ENCODE measurements around the gene PITPNM3. TPM values are rescaled to one million over a fixed set of nuclear protein-coding genes. Genes with fewer than 3 reads are reported as not detected.
"Not testable (repeated sequence)": the region's sequence is repeated elsewhere in the genome, so short reads cannot be mapped to it uniquely, and the experiment has no call there.

The PITPNM3 gene
- total RNA-seq, 1 donor from 2014 or later = 0.20 TPM

DNA sequence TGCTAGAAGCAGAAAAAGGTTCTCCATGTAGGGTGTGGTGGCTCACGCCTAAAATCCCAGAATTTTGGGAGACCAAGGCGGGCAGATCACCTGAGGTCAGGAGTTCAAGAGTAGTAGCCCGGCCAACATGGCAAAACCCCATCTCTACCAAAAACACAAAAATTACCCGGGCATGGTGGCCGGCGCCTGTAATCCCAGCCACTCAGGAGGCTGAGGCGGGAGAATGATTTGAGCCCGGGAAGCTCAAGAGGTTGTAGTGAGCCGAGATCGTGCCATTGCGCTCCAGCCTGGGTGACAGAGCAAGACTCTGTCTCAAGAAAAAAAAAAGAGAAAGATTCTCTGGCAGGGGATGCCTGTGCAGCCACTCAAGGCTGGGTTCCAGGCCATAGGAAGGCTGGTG, 54.2 kb downstream of the PITPNM3 start:
- DNase-seq (ENCODE audit: low read depth in 2 of 2) = no peak

DNA sequence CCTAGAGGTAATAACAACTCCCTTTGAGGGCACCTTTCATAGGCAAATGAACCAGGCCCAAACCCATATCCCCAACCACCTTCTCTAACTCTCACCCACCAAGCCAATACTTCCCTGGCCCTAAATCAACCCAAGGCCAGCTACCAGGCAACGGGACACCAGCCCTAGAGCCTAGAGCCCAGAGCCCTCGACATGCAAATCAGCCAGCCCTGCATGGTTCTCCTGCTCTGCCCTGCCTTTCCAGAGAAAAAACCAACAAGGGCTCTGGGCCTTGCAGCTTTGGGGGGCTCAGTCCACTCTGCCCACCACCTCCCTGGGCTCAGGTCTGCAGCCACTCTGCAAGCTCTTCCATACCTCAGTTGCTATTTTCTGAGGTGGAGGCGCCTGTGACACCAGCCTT, 55.0 kb downstream of the PITPNM3 start:
- no peak for DNase-seq (ENCODE audit: low read depth in 2 of 2)

DNA sequence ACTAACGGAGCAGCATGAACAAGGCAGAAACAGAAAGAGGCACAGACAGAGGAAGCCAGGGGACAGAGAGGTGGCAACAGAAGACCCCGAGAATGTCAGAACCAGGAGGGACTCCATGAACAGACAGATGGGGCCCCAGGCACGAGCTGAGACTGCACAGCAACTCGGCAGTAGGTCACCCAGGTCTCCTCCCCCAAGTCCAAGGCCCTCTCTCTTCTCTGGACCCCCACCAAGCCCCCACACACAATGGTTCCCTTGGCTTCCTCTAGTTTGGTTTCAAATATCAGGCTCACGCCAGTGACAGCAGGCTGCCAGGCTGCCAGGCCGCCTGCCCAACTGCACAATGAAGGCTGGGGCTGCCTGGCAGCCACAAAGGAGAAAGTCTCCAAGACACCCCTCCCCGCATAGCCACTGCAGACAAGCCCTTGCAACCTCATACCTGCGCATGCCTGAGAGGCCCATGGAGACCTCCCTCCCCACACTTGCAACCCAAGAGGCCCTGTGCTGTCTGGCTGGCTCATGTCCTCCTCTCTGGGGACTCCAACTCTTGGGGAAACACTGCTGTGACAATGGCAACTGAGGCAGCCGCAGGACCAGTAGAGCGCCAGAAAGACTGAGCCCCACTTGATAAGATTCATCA, 57.3 kb downstream of the PITPNM3 start:
- DNase-seq (ENCODE audit: low read depth in 2 of 2) = no peak

DNA sequence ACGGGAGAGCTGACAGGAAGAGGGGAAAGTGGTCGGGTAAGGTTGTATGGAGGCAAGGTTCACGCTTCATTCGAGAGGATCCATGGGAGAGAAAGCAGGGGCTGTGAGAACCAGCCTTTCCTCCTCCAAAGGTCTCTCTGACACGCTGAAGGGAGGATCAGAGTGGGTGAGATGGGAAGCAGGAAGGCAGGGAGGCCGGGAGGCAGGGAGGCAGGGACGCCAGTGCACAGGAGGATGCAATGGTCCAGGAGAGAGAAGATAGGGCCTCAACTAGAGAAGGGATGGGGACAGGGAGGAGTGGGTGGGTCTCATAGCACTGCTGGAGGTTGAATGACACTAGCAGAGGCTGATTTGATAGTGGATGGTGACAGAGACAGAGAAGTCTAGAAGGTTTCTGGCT, 58.0 kb downstream of the PITPNM3 start:
- DNase-seq (ENCODE audit: low read depth in 2 of 2) = no peak

DNA sequence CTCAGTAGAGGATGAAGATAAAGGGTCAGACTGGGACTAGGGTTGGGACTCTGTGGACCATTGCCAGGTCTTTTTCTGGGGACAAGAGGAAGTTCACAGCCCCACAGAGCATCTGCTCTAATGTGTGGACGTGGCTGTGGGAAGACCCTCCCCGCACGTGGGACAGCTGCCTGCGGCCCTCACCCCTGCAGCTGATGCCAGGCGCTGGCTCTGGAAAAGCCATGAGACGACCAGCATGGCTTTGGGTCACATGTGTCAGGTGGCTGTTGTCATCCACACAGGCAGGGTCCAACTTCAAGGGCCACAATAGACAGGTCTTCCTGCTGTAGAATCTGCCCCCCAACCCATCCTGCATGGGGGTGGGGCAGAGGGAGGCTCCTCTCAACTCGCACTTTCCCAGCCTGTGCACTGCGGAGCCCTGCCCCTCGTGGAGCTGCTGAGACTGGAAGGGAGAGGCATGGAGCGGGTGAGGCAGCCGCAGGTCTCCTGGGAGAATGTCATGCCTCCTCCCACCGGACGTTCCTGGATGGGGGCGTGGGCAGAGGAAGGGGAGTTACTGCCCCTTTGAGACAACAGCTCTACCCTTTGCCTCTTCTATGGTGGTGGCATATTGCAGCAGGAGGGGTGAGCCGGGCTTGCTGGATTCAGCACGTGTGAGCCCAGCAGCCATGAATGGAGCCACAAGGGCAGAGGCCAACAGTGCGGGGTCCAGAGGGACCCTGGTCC, 58.7 kb downstream of the PITPNM3 start:
- no peak for DNase-seq (ENCODE audit: low read depth in 2 of 2)

DNA sequence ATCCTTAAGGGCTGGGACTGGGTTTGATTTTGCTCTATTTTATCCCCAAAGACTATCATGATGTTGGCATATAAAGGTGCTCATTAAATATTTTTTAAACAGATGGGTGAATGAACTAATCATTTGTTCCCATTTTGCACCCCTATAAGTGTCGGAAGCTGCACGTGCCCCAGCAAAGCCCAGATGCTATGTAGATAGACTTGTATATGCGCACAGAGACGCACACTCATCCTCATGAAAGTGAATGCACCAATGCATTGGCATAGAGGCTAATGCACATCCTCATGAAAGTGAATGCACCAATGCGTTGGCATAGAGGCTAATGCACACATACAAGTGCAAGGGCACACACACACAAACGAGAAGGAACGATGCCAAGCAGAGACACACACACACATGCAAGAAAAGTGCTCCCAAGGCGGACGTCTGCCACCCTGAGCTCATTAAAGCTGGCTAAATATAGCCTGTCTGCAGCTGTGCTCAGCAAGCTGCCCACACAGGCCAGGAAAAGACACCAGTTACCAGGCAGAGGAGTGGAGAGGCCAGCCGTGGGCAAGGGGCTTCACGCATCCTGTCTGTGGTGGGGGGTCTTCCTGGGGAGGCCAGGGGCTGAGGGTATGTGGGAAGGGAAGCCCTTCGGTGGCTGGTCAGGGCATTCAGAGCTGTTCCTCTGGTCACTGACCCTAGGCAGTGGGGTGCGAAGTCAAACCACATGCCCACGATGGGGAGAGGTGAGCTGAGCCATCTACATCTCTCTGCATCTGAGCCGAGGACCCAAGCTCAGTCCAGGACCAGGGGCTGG, 59.5 kb downstream of the PITPNM3 start:
- DNase-seq (ENCODE audit: low read depth in 2 of 2) = no peak

DNA sequence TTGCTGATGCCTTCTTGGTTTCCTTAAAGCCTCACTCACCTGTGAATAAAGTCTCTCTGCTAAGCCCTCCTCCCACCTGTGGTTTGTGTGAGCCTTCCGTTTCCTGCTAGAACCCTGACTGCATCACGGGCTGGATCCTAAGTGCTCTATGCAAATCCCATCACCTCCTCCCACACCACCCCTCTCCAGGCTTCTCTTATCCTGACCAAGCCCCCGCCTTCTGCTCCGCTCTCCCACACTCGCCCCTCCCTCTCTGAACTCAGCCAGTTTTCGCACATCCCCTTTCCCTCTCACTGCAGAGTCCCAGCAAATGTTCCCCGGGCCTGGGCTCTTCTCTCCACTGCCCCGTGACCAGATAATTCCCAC, 60.3 kb downstream of the PITPNM3 start:
- DNase-seq (ENCODE audit: low read depth in 2 of 2) = no peak

DNA sequence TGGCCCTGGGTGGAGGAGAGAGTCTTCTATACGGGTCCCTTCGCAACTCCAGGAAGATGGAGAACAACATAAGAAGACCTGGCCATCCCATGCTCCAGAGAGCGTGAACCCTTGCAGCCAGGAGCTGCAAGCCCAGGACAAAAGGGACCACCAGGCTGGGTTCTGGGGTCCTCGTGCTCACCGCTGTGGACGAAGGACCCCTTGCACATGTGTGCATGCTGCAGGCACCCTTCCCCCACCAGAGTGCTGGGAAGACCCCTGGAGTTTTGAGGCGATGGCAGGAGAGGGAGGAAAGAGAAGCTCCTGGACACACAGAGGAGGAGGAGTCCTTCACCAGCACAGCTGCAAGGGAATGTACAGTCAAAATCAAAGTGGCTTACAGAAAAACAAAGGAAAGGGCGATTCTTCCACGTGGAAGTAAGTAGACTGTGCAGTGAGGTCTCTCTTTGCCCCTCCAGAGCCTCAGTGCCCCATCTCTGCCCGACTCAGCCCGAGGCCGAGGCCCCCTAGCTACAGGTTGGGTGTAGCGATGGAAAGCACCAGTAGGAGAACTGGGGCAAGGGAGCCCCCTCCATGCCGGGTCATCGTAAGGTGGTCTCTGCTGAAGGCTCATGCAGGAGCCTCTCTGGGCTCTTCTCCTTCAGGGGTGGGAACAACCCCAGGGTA, 60.8 kb downstream of the PITPNM3 start:
- DNase-seq (ENCODE audit: low read depth in 2 of 2) = no peak

DNA sequence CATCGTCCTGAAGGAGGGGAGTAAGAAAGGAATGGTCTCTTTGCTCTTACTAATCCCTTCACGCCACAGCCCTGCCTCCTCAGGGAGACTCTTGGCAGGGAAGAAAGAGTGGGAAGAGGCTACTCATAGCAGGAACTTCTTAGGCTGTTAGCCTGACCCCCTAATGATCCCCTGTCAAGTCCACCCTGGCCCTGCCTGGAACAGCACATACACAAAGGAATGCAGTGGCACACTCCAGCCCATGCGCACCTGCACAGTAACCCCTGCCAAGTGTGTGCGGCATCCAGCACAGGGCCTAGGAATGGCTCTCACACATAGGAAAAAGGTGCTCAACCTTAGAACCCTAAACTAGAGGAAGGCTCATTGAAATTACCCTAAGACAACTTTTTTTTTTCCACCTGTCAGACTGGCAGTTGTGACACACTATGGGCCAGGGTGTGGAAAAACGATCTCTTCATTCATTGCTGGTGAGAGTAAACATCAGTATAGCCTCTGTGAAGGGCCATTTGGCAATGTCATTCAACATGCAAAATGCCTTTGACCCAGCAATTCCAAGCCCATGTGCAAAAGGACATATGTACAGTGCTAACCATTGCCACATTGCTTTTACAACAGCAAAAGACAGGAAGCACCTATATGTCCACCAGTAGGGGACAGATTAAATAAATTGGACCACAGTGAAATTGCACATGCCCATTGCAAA, 62.0 kb downstream of the PITPNM3 start:
- DNase-seq (ENCODE audit: low read depth in 2 of 2) = no peak

DNA sequence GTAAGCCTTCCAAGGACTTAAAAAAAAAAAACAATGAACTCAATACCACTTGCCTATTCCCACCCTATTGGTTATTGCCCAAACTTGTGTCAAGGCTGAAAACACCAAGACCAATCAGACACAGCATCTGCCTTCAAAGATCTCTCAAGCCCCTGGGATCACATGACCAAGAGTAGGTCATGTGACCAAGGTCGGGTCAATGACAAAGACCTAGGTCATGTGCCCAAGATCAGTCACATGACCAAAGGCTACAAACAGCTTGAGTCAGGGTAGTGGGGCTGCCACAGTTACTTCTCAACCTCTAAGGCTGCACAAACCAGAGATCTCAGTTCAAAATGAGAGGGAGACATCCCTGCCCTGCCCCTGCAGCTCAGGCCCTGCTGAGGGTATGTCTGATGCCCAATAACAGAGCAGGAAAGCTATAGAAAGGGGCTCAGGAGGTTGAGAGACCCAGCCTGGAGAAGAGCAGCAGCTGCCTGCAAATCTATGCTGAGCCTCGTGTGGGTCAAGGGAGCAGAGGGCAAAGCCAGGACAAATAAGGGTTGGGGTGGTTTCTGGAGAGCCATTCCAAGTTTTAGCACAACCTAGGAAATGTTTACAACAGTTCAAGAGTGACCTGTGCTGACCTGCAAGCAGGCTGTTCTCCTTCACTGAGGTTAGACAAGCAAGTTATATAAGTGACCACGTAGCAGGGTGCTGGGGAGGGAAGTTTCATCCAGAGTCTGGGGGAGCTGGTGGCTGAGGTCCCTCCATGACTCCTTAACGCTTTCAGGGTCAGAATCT, 63.3 kb downstream of the PITPNM3 start:
- no peak for DNase-seq (ENCODE audit: low read depth in 2 of 2)

DNA sequence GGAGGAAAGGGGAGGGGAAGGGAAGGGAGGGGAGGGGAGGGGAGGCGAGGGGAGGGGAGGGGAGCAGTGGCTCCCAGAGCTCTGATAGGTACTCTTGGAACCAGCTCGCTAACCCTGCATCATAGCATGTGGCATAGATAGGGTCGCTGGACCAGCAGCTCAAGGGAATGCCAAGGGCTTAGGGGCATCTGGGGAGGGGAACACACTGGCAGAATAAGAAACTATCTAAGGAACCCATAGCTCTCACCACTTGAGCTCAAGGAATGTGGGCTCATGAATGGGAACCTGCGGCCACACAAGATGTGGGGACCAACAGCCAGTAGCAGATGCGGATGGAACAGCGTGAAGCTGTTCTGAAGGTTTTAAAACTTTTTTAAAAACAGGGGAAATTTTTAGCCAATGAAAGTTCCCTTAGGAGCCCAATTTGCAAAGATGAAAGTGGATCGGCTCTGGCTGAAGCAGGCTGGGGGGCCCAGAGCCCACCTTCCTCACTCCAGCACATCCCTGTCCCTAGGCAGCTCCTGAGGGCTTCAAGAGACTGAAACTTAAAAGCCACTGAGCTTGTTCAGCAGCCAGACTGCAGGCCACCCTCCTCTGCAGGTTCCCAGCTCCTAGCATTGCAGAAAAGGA, 65.2 kb downstream of the PITPNM3 start:
- DNase-seq (ENCODE audit: low read depth in 2 of 2) = no peak

DNA sequence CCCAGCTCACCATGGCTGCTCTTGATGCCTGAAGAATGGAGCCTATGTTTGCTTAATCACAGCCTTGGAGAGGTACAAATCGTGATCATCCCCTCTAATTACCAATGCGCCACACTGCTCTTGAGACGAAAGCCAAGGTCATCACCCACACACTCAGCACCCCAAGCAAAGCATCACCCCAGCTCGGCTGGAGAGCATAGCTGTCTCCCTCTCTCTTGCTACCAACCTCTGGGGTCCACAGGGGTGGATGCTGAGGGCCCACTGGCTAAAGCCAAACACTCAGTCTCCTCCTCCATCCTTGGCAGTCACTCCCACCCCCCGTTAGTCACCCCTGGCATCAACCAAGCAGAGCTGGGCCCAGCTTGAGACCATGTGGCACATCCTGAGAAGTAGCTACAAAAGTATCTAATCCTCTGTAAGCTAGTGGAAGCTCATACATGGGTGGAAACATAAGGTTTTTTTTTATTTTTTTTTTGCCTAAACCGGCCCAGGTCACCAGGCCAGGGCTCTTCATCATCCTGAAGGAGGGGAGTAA, 67.3 kb downstream of the PITPNM3 start:
- DNase-seq (ENCODE audit: low read depth in 2 of 2) = no peak

DNA sequence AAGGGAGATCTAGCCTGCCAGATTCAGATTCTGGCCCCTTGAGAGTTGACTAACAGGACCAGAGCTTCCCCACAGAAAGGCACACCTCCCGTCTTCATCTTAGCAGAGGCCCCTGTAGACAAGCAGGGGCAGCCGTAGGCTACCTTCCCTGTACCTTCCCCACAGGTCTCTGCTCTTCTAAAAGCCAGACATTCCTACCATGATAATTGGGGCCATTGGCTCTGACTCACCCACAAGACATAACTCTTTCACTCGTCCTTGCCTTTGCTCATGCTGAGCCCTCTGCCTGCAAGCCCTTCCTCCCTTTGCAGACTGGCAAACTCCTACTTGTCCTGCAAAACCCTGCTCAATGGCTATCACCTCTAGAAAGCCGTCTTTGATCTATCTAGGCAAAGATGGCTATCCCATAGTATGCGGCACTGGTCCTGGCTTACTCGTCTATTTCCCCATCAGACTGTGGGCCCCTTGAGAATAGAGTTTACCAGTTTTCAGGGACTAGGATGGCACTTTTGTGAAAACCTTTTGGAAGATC, 68.3 kb downstream of the PITPNM3 start:
- no peak for DNase-seq (ENCODE audit: low read depth in 2 of 2)

DNA sequence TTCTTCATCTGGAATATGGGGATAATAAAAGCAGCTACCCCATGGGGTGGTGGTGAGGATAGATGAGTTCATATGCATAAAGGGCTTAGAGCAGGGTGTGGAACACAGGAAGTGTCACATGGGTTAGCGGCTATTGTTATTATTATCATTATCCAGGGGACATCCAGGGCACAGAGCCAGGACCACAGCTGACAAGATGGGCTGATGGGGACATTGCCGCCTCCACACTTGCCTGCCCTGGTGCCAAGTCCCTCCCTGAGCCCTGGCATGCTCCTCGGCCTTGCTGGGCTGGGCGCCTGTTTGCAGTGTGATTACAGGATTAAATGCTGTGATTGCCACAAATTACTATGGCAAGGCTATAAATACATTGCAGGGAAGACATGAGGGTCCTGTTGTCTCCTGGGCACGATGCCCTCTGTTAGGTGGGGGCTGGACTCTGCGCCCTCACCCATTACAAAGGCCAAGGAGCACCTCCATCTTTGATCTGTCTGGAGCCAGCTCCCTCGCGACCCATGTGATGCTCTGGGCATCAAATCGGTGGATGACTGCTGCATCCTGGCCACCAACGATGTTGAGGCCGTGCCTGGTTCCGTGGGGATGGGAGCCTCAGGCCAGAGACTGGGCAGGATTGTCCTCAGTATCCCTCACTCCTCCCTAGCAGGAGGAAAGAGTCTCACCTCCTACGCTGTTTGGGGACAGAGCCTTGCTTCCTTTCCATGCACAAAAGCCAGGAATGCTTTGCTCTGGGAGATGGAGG, 68.9 kb downstream of the PITPNM3 start:
- peak in 1 of 2 donors; percentile 79 for DNase-seq (ENCODE audit: low read depth in 2 of 2)

DNA sequence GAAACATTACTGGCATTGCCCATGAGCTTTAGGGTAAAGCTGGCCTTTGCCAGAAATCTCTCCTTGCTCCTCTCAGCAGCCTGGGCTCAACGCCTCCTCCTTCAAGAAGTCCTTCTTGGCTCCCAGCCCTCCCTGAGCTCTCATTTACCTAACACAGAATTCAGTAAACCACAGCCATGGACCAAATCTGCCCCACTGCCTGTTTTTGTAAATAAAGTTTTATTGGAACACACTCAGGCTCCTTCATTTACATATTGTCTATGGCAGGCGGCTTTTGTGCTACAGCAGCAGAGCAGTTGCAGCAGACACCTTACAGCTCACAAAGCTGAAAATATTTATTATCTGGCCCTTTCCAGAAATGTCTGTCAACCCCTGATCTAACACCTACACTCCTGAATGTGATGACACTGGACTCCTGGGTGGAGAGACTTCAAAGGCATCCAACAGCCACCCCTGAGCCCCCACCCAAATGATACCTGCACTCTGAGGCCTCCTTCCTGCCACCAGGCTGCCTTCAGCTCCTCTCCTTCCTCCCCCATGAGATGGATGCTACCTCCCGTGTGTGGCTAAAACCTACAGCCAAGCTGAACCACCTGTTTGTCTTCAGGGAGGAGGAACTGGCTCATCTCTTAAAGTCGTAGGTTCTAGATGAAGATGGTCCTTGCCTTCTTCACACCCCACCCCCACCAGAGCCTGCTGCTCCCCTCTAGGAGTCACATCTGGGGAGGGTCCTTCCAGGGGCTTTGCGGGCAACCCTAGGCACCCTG, 70.5 kb downstream of the PITPNM3 start:
- DNase-seq (ENCODE audit: low read depth in 2 of 2) = no peak

DNA sequence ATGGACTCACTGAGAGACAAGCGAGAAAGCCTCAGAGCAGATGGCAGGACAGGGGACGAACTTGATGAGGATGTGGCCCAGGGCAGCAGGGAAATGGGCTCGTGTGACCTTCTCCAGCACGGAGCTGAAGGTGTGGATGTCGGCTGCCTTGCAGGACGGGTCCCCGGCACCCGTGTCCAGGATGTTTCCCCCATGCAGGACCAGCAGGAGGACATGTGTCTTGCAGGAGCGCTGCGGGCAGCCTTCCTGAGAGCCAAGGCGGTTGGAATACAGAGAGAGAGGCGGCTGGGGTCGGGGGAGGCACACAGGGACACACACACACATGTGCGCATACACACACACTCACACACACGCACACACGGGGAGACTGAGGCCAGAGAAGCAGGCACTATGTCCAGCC, 72.8 kb downstream of the PITPNM3 start:
- DNase-seq (ENCODE audit: low read depth in 2 of 2) = no peak

DNA sequence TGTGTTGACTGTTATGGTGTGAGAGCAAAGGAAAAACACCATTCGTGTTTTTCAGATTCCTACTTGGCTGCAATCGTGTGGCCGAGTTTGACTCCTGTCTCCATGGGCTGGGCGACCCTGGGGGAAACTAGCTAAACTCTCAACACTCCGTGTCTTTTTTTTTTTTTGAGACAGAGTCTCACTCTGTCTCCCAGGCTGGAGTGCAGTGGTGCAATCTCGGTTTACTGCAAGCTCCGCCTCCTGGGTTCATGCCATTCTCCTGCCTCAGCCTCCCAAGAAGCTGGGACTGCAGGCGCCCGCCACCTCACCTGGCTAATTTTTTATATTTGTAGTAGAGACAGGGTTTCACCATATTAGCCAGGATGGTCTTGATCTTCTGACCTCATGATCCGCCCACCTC, 73.6 kb downstream of the PITPNM3 start:
- not testable (repeated sequence) for DNase-seq (ENCODE audit: low read depth in 2 of 2)

DNA sequence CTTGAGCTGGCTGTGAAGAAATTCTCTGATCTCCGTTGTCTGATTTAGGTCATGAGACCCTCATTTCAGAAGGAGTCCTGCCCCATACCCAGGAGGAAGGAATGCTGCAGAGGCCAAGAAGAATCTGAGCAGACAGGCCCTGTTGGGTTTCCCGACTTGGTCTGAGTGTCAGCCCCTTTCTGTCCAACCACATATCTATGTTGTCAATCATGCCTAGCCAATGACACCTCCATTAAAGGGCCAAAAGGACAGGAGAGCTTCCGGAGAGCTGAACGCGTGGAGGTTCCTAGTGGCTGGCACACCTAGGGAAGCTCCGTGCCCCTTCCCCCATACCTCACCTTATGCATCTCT, 74.3 kb downstream of the PITPNM3 start:
- no peak for DNase-seq (ENCODE audit: low read depth in 2 of 2)
